ENCODE results near the gene ZFYVE19.
A peak's percentile ranks its signal among the peaks of the same experiment; 100 is the strongest.

Gene ZFYVE19

DNA sequence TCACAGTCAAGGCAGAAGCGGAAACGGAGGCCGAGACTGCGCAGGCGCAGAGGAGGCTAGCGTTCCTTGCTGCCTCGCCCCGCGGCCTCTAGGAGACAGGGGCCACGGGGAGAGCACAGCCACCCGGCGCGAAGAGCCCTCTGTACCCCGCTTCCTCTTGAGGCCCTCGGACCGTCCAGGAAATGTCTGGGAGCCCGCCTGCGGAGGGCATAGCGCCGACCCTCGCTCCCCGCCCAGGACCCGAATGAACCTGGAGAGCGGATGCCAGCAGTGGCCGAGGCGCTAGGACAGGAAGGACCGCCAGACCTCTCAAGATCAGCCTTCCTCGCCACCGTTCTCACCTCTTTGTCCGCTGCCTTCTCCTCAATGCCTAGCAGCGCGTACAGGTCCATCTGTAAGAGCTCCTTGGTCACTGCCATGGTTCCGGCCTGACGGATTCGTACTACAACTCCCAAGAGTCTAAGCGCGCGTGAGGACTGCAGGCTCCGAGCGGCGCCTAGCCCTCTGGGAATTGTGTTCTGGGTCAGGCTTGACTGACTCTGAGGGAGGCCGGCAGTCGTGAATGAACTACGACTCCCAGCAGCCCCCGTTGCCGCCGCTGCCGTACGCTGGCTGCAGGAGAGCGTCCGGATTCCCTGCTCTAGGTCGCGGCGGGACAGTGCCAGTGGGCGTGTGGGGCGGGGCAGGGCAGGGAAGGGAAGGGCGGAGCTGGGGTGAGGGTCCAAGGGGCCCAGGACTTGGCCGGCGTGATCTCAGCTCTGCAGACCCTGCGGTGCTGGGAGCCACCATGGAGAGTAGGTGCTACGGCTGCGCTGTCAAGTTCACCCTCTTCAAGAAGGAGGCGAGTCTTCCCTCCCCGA, at the start of gene ZFYVE19, which contains the start of gene DNAJC17:
Gene ZFYVE19 (plus strand): TSS at position 62 of the 860 bp plus-strand sequence. CDS start 501 bp downstream, at position 563.
Gene DNAJC17 (minus strand): TSS at position 446 of the 860 bp plus-strand sequence. CDS start 27 bp downstream, at position 419.
- peak; percentile 95 for DNase-seq

GRCh38 chr15:40759961-40760360, 46.9 kb upstream of the ZFYVE19 start:
- DNase-seq: no peak

GRCh38 chr15:40762919-40763800, 43.7 kb upstream of the ZFYVE19 start:
- DNase-seq: no peak

DNA sequence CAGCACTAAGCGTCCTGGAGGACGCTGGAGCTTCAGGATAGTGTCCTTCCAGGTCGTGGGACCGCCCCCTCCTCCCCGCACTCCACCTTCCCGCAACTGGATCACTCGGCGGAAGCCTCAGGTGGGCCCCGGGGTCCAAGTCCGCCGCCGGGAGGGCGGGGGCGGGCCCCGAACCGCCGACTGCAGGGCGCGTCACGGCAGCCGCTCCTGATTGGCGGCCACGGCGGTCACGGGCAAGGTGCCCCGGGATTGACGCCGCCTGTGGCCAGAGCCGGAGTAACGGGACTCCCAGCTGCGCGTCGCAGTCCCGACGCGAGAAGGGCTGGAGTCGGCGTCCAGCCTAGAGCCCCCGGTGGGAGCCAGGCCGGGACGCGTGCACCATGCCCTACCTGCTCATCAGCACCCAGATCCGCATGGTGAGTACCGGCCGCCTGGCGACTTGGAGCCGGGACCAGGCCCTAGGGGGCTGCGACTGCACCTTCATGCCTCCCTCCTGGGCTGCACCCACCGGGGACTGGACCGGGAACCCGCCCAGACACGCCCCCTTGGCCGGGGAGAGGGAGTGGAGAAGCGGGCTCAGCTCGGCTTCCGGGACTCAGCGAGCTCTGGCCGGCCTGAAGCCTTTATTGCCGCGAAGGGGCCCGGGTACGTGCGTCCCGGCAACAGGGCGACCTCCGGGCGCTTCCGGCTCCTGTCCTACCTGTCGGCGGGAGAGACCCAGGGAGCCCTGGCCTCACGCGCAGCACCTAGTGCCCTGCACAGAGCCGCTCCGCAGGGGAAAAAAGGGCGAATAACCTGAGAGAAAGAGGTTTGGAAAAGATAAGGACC, 42.9 kb upstream of the ZFYVE19 start, which contains the start of gene GCHFR:
Gene GCHFR (plus strand): TSS at position 268 of the 828 bp plus-strand sequence. CDS start 113 bp downstream, at position 381.
- no peak for DNase-seq

GRCh38 chr15:40764629-40765103, 42.2 kb upstream of the ZFYVE19 start:
- DNase-seq: no peak

GRCh38 chr15:40766194-40766815, 40.6 kb upstream of the ZFYVE19 start:
- DNase-seq: no peak

GRCh38 chr15:40766906-40767837, 39.7 kb upstream of the ZFYVE19 start:
- no peak for DNase-seq

GRCh38 chr15:40767838-40768500, 38.9 kb upstream of the ZFYVE19 start:
- no peak for DNase-seq

GRCh38 chr15:40768521-40769273, 38.2 kb upstream of the ZFYVE19 start:
- DNase-seq: no peak

DNA sequence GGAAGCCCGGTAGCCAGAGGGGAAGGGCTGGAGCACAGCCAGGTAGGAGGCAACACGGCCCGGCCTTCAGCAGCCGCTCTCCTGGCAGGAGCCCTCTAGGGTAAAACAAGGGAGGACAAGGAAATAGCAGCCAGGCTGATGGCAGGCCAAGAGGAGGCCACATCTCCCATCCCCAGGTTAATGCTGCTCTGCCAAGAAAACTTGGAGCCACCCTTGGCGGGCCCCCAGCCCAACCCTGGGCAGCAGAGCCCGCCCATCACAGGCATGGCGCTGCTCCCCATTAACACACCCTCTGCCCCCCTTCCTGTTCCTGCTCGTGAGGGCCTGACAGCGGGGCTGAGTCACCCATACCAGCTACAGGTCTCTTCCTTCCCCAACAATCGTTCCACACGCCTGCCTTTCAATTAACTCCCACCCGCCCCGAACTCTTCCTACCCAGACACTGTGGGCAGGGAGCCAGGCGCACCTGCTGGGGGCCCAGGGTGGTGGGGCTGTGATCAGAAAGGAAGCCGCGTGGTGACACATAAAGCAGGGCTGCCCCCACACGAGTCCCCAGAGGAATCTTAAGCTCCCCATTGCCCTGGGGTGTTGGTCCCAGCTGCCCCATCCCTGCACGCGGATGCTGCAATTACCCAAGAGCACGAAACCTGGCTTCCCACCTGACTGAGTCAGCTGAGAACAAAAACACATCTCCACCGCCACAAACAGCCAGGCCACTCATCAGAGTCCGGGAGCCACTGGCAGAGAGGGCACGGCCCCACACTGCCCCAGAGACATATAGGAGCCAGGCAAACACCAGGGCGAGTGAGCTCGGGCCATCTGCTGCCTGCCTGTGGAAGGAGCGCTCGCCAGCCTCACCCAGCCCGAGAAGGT, 37.4 kb upstream of the ZFYVE19 start, which contains the start of gene C15orf62:
Gene C15orf62 (plus strand): TSS at position 707 of the 873 bp plus-strand sequence. CDS start 516 bp downstream, outside the sequence.
- DNase-seq: peak; percentile 11

- no peak for DNase-seq
Observed at GRCh38 chr15:40770147-40770721, 36.7 kb upstream of the ZFYVE19 start.

DNA sequence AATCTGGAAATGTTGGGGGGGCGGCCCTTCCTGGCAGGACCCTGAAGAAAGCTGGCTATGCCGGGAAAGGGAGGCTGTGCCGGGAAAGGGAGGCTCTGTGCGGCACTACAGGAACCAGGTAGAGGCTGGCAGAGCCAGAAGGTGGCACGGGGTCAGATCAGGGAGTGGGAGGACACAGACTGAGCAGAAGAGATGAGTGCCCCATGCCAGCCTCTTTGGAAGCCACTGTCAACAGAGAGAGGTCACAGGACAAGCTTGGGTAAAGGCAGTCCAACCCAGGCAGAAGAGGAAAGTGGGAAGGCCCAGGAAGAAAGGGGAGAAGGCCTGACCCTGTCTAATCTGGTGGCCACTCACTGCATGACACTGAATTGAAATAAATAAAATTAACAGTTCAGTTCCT, 35.6 kb upstream of the ZFYVE19 start:
- no peak for DNase-seq

GRCh38 chr15:40772014-40772413, 34.9 kb upstream of the ZFYVE19 start:
- DNase-seq: no peak

- DNase-seq: no peak
Observed at GRCh38 chr15:40773496-40773895, 33.4 kb upstream of the ZFYVE19 start.

DNA sequence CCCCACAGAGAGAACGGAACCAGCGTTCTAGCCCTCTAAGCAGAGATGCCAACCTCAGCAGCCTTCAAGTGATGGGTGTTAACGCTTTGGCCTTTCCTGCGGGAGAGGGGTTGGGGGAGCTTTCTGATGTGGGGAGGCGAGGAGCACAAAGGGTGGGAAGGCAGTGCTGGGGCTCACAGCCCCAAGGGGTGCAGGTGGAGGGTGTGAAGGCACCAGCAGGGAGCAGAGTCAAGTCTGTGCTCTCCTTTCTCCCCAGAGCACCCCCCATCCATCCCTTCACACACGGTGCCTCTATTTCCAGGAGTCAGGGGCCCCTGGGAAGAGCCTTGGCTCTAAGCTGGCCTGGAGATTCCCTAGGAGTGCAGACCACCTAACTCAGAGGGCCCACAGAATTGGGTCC, 33.0 kb upstream of the ZFYVE19 start:
- DNase-seq: no peak

DNA sequence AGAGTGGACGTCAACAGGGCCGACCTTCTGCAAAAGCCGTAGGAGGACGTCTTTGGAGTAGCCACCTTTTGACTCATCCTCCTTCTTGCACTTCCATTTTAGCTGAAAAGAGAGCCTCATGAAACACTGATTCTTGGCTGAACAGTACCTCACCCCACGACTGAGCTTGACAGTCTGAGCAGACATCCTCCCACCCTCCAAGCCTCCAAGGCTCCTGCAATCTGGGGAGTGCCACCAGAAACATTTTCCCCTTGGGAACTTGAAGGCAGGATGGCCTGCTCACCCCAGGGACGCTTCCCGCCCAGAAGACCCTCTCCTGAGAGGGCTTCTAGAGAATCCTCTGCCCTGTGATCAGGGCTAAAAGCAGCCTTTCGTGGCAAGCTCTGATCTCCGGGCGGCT, 31.9 kb upstream of the ZFYVE19 start:
- DNase-seq: no peak

- DNase-seq: no peak
Observed at GRCh38 chr15:40775740-40776536, 31.0 kb upstream of the ZFYVE19 start.

All from NCI-H1694 treated with DMSO at 0.1 percent for 48 hours (cell line).